CD4-positive, alpha-beta T cell treated with Interleukin-6 at 100 ng/mL for 8 hours (primary cell): ENCODE results near the gene PPAT.

Experiments used
- DNase-seq: peaks from one replicate; pipeline ENCODE4 v3.0.0-alpha.2; 2020; ENCODE audit warnings: mixed read lengths, low spot score

The PPAT gene

GRCh38 chr4:56433280-56433679 is 2.1 kb downstream of the PPAT start:
- DNase-seq: no peak

GRCh38 chr4:56430203-56430602 is 5.2 kb downstream of the PPAT start:
- no peak for DNase-seq

- DNase-seq: no peak
These were observed 8.2 kb downstream of the PPAT start for GRCh38 chr4:56427179-56427578.

GRCh38 chr4:56426273-56426672 is 9.1 kb downstream of the PPAT start:
- DNase-seq: no peak

GRCh38 chr4:56425518-56425917 is 9.9 kb downstream of the PPAT start:
- DNase-seq: no peak

- peak; percentile 38 for DNase-seq
These were observed 10.5 kb downstream of the PPAT start for GRCh38 chr4:56424697-56425514.

- no peak for DNase-seq
These were observed 11.2 kb downstream of the PPAT start for GRCh38 chr4:56424176-56424575.

GRCh38 chr4:56417396-56417795 is 18.0 kb downstream of the PPAT start:
- no peak for DNase-seq

GRCh38 chr4:56416349-56416748 is 19.1 kb downstream of the PPAT start:
- DNase-seq: no peak

GRCh38 chr4:56414135-56414670 is 21.2 kb downstream of the PPAT start:
- no peak for DNase-seq

GRCh38 chr4:56410247-56411062 is 25.0 kb downstream of the PPAT start:
- DNase-seq: no peak

GRCh38 chr4:56409511-56410090 is 25.8 kb downstream of the PPAT start:
- DNase-seq: no peak

GRCh38 chr4:56408978-56409377 is 26.4 kb downstream of the PPAT start:
- DNase-seq: no peak

GRCh38 chr4:56406151-56406550 is 29.3 kb downstream of the PPAT start:
- no peak for DNase-seq

GRCh38 chr4:56405016-56405415 is 30.4 kb downstream of the PPAT start:
- no peak for DNase-seq

- DNase-seq: no peak
These were observed 34.9 kb downstream of the PPAT start for GRCh38 chr4:56400560-56400959.

GRCh38 chr4:56391270-56391669 is 44.1 kb downstream of the PPAT start:
- DNase-seq: no peak

GRCh38 chr4:56389558-56389957 is 45.9 kb downstream of the PPAT start:
- no peak for DNase-seq

- DNase-seq: no peak
These were observed 47.1 kb downstream of the PPAT start for GRCh38 chr4:56388306-56388705.

GRCh38 chr4:56387023-56388001 is 48.1 kb downstream of the PPAT start, which contains the start of gene AASDH:
Gene AASDH (minus strand): TSS chr4:56387491. CDS start chr4:56384299, 3,192 bp downstream.
- peak; percentile 91 for DNase-seq

GRCh38 chr4:56386091-56386490 is 49.3 kb downstream of the PPAT start:
- no peak for DNase-seq
